IPS-20b (cell line): ENCODE measurements around the gene TWF1.

Source experiments
- H3K27ac ChIP-seq: one replicate; pipeline ENCODE4 v1.5.1; 2013; ENCODE audit warnings: low read length
- H3K27me3 ChIP-seq: 2 replicates; pipeline ENCODE4 v1.6.1; 2013; ENCODE audit warnings: mild to moderate bottlenecking, low read length, inconsistent platforms; ENCODE audit not compliant: insufficient read depth
- H3K36me3 ChIP-seq: 2 replicates; pipeline ENCODE4 v1.6.1; 2013; ENCODE audit warnings: low read depth, mild to moderate bottlenecking, inconsistent platforms, low read length, moderate library complexity; ENCODE audit not compliant: insufficient read depth
- H3K4me1 ChIP-seq: 2 replicates; pipeline ENCODE4 v1.6.1; 2013; ENCODE audit warnings: mild to moderate bottlenecking, control low read depth, inconsistent platforms, low read length, moderate library complexity; ENCODE audit not compliant: insufficient read depth
- H3K4me3 ChIP-seq: 2 replicates; pipeline ENCODE4 v1.5.1; 2013; ENCODE audit warnings: mild to moderate bottlenecking, low read length, inconsistent platforms
- H3K9ac ChIP-seq: 2 replicates; pipeline ENCODE4 v1.6.1; 2013; ENCODE audit warnings: low read depth, mild to moderate bottlenecking, inconsistent platforms, low read length, moderate library complexity
- H3K9me3 ChIP-seq: 2 replicates; pipeline ENCODE4 v1.6.1; 2013; ENCODE audit warnings: mild to moderate bottlenecking, low read depth, low read length, inconsistent platforms; ENCODE audit not compliant: insufficient read depth

TWF1 gene

GRCh38 chr12:43832463-43833168 is 26.5 kb upstream of the TWF1 start:
- no peaks in the 10 kb centered on the region for H3K9me3 ChIP-seq
- H3K27ac ChIP-seq = no peak overlapping the region
- H3K4me3 ChIP-seq = no peak overlapping the region
- H3K27me3 ChIP-seq = peaks cover 46% of the 10 kb centered on the region
- no peak overlapping the region for H3K9ac ChIP-seq
- no peaks in the 10 kb centered on the region for H3K36me3 ChIP-seq
- H3K4me1 ChIP-seq = no peaks in the 10 kb centered on the region

DNA sequence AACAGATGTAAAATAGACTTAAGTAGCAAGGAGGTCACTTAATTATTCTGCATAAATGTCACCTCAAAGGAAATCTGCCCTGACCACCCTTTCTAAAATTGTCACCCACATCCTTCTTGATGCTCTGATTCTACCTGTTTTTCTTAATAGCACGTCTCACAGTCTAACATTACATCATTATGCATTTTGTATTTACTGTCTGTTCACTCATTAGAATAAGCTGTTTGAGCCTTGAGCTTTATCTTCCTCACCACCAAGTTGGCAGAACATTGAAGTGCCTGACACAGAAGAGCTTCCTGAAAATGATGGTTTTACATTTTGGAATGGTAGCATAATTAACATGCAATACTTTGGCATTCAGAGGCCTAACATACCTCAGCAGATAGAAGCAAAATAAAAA is 21.0 kb upstream of the TWF1 start:
- no peak overlapping the region for H3K4me3 ChIP-seq
- no peak overlapping the region for H3K9ac ChIP-seq
- H3K9me3 ChIP-seq = no peaks in the 10 kb centered on the region
- no peaks in the 10 kb centered on the region for H3K4me1 ChIP-seq
- no peak overlapping the region for H3K27ac ChIP-seq
- no peaks in the 10 kb centered on the region for H3K36me3 ChIP-seq
- no peaks in the 10 kb centered on the region for H3K27me3 ChIP-seq

DNA sequence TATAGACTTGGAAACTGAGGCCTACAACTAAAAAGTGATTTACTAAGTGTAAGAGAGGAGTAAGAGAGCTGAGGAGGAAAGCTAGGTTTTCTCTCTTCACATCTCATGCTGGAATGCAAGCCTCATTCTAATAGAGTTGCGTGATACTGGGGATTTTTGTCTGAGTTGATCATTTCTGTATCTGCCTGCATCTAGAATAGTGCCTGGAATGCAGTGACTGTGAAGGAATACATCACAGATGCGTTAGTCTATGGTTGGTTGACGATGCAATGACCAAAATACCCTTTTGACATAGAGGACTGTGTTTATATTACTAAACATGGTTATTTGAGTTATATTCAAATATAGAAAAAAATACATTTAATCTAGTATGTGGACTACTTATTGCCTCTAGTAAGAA is 20.6 kb upstream of the TWF1 start:
- no peaks in the 10 kb centered on the region for H3K36me3 ChIP-seq

GRCh38 chr12:43824207-43824775 is 18.2 kb upstream of the TWF1 start:
- Histone ChIP-seq H3K4me3 (no peak overlapping the region), H3K4me1 (no peaks in the 10 kb centered on the region), H3K27ac (no peak overlapping the region), H3K36me3 (no peaks in the 10 kb centered on the region), H3K9ac (no peak overlapping the region), H3K9me3 (no peaks in the 10 kb centered on the region), H3K27me3 (no peaks in the 10 kb centered on the region)

More for the DNA sequence above, 20.6 kb upstream of the TWF1 start:
- no peak overlapping the region for H3K27ac ChIP-seq
- no peaks in the 10 kb centered on the region for H3K9me3 ChIP-seq
- no peaks in the 10 kb centered on the region for H3K27me3 ChIP-seq
- no peak overlapping the region for H3K4me3 ChIP-seq
- H3K9ac ChIP-seq = no peak overlapping the region
- H3K4me1 ChIP-seq = no peaks in the 10 kb centered on the region

DNA sequence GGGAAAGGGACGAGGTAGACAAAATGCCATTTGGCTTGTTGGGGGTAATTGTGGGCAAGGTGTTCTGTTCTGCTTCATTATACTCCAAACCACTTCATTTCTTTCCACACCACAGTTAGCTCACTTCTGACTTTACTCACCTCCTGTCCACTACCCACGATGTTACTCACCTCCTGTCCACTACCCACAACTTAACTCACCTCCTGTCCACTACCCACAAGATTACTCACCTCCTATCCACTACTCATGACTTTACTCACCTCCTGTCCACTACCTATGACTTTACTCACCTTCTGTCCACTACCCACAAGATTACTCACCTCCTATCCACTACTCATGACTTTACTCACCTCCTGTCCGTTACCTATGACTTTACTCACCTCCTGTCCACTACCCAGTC is 10.1 kb upstream of the TWF1 start:
- Histone ChIP-seq H3K36me3 (no peaks in the 10 kb centered on the region), H3K4me1 (no peaks in the 10 kb centered on the region), H3K9me3 (no peaks in the 10 kb centered on the region), H3K27me3 (no peaks in the 10 kb centered on the region), H3K4me3 (no peak overlapping the region), H3K9ac (no peak overlapping the region), H3K27ac (no peak overlapping the region)

- Histone ChIP-seq H3K36me3 (no peaks in the 10 kb centered on the region), H3K4me1 (no peaks in the 10 kb centered on the region), H3K9me3 (no peaks in the 10 kb centered on the region), H3K27ac (no peak overlapping the region), H3K27me3 (no peaks in the 10 kb centered on the region), H3K4me3 (no peak overlapping the region), H3K9ac (no peak overlapping the region)
Measured at GRCh38 chr12:43815416-43815815, 9.3 kb upstream of the TWF1 start.

GRCh38 chr12:43812926-43813325 is 6.8 kb upstream of the TWF1 start:
- no peaks in the 10 kb centered on the region for H3K27me3 ChIP-seq
- no peaks in the 10 kb centered on the region for H3K4me1 ChIP-seq
- no peaks in the 10 kb centered on the region for H3K36me3 ChIP-seq
- no peaks in the 10 kb centered on the region for H3K9me3 ChIP-seq
- H3K4me3 ChIP-seq = no peak overlapping the region
- H3K9ac ChIP-seq = no peak overlapping the region
- no peak overlapping the region for H3K27ac ChIP-seq

GRCh38 chr12:43812057-43812456 is 5.9 kb upstream of the TWF1 start:
- Histone ChIP-seq H3K9me3 (no peaks in the 10 kb centered on the region), H3K27me3 (no peaks in the 10 kb centered on the region), H3K36me3 (no peaks in the 10 kb centered on the region), H3K27ac (no peak overlapping the region), H3K4me1 (0 out of 2 replicates have a peak, but pooled peaks cover 2% of the 10 kb centered on the region), H3K9ac (no peak overlapping the region), H3K4me3 (no peak overlapping the region)

DNA sequence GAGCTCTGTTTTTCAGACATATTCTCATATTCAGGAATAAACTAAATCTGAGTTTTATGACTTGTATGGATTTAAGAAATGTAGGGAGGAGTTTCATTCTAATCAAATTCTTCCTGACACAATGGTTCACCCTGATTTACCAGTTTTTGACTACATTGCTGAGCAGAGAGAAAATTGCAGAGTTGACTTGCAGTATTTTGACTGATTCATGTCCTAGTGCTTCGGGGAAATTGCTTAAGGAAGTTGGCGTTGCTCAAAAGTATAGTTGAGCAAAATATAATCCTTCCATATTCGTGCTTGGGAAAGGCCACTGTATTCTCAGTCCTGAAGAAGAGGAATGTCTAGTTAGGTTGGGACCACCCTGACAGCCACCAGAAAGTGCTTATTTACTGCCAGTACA is 1.3 kb upstream of the TWF1 start:
- H3K9ac ChIP-seq = peak overlapping the region; percentile 89; the same call in 1 of the 2 replicates

GRCh38 chr12:43806737-43807072 is 588 bp upstream of the TWF1 start:
- H3K9me3 ChIP-seq = no peaks in the 10 kb centered on the region
- peak overlapping the region; percentile 99 for H3K4me3 ChIP-seq
- peak overlapping the region; percentile 44 for H3K27ac ChIP-seq
- peaks cover 24% of the 10 kb centered on the region for H3K36me3 ChIP-seq
- H3K9ac ChIP-seq = peak overlapping the region; percentile 89
- H3K27me3 ChIP-seq = no peaks in the 10 kb centered on the region
- peaks cover 7% of the 10 kb centered on the region; the same call in 1 of the 2 replicates for H3K4me1 ChIP-seq

More for the DNA sequence above, 1.3 kb upstream of the TWF1 start:
- Histone ChIP-seq H3K27ac (no peak overlapping the region), H3K27me3 (no peaks in the 10 kb centered on the region), H3K9me3 (no peaks in the 10 kb centered on the region), H3K4me3 (peak overlapping the region; percentile 99), H3K4me1 (peaks cover 7% of the 10 kb centered on the region; the same call in 1 of the 2 replicates), H3K36me3 (peaks cover 18% of the 10 kb centered on the region)

DNA sequence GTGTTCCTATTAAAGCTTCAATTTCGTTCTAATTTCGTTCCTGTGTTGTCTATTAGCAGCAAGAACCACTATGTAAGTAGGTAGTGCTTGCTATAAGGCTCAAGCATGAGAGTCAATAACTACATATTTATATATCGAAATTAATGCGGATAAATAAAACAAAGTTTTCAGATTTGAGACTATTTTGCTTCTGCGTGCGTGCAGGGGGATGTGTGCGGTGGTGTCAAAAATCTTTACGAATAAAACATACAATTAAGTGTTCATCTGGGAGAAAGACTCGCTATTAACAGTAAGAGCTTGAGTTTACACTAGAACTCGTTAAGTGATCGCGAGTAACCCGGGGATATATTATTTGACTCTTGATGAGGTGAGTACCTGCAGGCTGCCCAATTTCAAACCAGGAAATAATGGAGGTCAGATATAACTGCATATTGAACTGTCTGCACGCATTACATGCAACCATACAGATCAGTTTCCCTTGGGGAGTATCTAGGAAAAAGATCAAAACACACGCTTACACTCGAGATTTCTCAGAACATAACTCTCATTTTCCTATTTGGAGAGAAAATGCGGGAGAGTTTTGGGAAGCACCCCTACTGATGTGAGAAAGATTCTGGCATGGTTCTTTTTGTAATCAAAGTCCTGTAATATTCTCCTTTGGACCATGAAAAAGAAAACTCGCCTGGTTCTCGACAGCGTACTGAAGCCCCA is 813 bp downstream of the TWF1 start:
- no peaks in the 10 kb centered on the region for H3K9me3 ChIP-seq
- peaks cover 7% of the 10 kb centered on the region; the same call in 1 of the 2 replicates for H3K4me1 ChIP-seq
- H3K4me3 ChIP-seq = peak overlapping the region; percentile 99
- peaks cover 38% of the 10 kb centered on the region for H3K36me3 ChIP-seq
- H3K27ac ChIP-seq = peak overlapping the region; percentile 11
- H3K27me3 ChIP-seq = no peaks in the 10 kb centered on the region
- peak overlapping the region; percentile 89 for H3K9ac ChIP-seq
